Stimulated activated CD4-positive, alpha-beta T cell treated with anti-CD3 and anti-CD28 coated beads, Interleukin-1b, Interleukin-23, amount 100 ng/mL, for 48 hours (primary cell): ENCODE data around the gene NR4A3.

Source experiments
- DNase-seq: peaks from one replicate; pipeline ENCODE4 v3.0.0-alpha.2; 2020

NR4A3 gene

GRCh38 chr9:99816392-99816791 is 5.3 kb upstream of the NR4A3 start:
- DNase-seq = no peak

- DNase-seq = no peak
These were observed 3.2 kb upstream of the NR4A3 start for GRCh38 chr9:99818500-99818899.

GRCh38 chr9:99819123-99819855 is 2.4 kb upstream of the NR4A3 start:
- DNase-seq = peak; percentile 95

DNA sequence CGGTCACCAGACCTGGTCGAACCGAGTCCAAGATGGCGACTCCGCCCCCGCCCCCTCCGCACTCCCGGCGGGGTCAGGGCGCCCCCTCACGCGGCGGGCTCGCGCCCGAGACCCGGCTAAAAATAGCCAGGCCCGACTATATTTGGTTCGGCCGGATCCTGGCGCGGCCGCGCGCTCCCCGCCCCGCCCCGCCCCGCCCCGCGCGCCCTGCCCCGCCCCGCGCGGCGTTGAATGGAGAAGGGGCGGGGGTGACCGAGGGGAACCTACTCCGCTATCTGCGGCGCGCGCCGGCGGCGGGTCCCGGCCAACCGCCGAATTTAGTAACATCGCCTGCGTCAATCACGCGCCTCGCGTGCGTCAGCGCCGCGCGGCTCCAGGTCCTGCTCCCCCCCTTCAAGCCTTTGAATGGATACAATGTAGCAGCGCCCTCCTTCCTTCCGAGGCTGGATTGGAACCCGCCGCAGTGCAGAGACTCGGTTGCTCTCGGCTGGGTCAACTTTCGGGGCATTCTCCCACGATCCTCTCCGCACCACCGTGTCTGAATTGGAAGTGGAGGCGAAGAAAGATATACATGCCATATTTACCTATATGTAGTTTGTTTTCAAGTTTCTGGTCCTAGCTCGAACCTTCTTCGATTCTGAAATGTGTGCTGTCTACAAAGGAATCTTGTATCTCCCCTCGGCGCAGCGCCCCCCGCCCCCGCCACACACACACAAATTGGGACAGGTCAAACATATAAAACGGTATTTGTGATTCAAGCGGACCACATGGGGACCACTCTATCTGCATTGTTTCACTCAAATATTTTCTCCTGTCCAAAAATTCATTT is 1.6 kb upstream of the NR4A3 start:
- peak; percentile 90 for DNase-seq

DNA sequence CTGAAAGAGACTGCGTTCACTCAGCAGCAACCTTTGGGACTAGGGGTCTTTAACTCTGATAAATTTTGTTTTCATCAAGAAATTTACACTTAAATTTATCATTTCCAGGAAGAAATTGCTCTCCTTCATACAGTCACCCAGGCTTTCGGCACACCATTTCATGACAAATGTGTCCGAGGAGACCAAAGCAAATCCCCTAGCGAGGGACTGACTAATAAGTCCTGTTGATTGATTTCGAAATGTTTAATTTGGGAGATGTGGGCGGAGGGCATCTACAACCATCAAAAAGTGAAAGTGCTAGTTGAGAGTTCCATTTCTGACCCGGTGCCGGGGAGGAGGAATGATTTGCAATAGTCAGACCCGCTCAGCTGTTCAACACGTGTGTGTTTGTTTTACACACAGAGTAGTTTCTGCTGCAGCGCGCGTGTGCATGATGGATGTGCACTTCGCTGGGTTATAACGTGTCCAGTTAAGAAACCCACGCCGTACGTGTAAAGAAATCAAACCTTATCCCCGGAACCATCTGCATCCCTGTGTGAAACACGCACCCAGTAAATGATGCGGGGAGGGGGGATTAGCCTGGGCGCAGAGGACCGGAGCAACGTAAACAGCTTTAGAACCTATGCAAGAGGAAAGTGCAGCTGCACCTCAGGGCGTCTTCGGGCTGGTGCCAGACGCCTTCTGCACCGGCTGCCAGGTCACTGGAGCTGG is 845 bp upstream of the NR4A3 start:
- DNase-seq = peak; percentile 70

GRCh38 chr9:99822109-99822805 is 572 bp downstream of the NR4A3 start:
- peak; percentile 51 for DNase-seq

DNA sequence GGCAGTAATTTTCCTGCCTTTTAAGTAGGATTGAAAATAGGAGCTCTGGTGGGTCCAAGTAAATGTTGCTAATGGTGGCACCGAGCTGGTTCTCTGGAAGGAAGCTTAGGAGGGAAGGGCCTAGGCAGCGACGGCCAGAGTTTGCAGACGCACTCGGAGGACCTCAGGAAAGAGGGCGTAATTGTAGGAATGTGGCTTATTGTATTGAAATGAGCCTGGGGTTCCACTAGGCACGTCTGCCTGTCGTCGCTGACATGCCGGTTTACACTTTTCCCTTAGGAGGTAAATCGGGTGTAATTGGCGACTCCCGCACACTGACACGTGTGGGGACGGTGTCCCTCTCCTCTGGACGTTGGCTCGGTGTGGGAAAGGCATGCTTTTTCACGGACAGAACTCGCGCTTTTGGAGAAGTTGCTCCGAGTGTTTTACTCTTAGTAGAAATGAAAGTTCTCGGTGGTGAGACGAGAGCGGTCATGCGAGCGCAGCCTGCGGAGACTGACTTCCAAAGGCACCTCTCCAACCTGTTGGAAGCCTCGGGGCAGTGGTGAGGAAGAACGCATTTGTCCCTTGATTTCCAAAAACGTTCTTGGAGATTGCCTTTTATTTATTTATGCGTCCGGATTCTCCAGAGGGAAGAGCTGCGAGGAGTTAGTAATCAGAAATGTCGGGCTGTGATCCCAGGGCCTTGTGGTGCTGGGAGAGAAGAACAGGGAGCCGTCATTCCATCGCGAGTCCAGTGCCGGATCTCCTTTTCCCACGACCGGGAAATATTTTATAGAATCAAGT is 1.3 kb downstream of the NR4A3 start:
- no peak for DNase-seq

DNA sequence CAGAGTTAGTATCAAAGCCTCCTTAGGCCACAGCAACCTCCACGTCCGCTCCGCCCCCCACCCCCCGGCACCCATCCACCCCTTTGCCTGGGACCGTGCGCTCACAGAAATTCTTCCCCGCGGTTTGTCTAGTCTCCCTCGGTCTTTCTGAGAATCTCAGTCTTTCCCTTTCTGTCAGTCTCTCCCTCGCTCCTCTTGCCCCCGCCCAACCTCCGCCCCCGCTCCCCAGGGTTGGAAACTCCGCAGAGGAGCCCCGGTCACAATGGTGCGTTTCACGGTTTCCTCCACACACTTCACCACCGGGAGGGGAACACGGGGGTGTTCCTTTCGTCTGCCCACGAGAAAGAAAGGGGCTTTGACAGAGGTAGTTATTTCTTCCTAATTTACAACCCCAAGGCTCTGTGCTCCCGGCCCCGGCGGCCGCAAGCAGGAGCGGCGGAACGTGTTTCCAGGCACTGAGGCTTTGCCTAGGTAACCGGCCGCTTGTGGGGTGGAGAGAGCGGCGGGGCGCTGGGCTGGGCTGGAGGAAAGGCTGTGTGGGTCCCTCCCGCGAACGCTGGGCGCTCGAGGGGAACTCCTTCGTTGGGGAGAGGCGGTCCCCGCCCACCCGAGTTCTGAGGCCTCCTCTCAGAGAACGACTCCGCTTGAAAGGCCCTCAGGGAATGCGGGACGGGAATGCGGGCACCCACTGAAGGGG is 2.1 kb downstream of the NR4A3 start:
- DNase-seq = peak; percentile 71

GRCh38 chr9:99824378-99825171 is 2.9 kb downstream of the NR4A3 start:
- DNase-seq = peak; percentile 75

- no peak for DNase-seq
These were observed 3.7 kb downstream of the NR4A3 start for GRCh38 chr9:99825172-99826046.

- no peak for DNase-seq
These were observed 4.9 kb downstream of the NR4A3 start for GRCh38 chr9:99826579-99826978.

DNA sequence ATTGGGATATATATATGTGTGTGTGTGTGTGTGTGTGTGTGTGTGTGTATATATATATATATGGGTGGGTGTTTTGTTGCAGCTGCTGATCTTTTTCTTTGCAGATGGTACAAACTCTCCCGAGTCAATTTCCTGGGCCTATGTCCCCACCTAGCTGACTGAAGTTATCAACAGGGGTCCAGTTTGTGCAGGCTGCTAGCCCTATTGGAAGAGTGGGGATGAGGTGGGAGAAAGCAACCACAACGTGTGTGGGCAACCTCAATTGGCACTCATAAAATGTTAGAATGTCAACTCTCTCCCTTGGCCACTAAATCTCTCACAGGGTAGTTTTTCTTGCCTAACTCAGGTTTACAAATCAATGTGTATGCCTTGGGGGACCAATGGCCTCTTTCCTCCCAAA is 5.6 kb downstream of the NR4A3 start:
- no peak for DNase-seq

DNA sequence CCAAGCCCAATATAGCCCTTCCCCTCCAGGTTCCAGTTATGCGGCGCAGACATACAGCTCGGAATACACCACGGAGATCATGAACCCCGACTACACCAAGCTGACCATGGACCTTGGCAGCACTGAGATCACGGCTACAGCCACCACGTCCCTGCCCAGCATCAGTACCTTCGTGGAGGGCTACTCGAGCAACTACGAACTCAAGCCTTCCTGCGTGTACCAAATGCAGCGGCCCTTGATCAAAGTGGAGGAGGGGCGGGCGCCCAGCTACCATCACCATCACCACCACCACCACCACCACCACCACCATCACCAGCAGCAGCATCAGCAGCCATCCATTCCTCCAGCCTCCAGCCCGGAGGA is 6.3 kb downstream of the NR4A3 start:
- DNase-seq = no peak

DNA sequence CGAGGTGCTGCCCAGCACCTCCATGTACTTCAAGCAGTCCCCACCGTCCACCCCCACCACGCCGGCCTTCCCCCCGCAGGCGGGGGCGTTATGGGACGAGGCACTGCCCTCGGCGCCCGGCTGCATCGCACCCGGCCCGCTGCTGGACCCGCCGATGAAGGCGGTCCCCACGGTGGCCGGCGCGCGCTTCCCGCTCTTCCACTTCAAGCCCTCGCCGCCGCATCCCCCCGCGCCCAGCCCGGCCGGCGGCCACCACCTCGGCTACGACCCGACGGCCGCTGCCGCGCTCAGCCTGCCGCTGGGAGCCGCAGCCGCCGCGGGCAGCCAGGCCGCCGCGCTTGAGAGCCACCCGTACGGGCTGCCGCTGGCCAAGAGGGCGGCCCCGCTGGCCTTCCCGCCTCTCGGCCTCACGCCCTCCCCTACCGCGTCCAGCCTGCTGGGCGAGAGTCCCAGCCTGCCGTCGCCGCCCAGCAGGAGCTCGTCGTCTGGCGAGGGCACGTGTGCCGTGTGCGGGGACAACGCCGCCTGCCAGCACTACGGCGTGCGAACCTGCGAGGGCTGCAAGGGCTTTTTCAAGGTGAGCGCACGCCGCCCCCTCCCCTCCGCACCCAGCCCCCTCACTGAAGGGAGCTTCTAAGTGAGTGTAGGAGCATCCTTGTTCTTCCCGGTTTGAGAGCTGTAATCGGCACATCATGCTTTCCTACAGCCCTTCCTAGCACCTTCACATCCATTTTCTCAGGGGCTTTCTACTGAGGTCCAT is 6.9 kb downstream of the NR4A3 start:
- DNase-seq = no peak

DNA sequence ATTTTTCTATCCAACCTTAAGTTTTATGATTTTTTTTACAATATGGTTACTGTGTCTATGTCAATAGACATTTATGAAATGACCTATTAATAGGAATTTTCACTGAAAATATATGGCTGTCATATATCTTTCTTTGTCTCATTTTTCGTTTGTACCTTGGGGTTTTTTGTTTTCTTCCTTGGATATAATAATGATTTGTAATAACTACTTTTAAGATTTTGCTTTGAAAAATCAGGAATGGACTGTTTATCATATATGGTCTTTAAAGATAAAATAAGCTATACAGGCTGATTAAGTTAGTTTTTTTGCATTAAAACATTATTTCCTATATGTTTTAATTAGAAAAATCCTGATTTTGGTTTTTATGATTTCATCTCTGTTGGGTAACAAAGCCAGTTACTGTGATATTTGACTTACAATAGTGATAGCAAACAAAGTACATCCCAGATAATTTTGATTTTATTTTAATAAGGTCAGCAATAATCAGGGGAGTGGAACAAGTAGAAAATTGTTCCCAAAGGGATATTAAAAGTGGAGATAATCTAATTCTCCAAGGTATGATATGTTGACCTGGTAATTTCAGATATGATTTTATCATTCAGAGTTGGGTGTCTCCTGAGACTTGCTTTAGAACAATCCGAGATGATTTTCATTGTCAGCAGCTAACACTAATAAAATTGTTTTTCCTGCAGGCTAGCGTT is 10.3 kb downstream of the NR4A3 start:
- DNase-seq = no peak

- DNase-seq = no peak
These were observed 10.8 kb downstream of the NR4A3 start for GRCh38 chr9:99832558-99832864.

- DNase-seq = no peak
These were observed 12.1 kb downstream of the NR4A3 start for GRCh38 chr9:99833735-99834134.

- DNase-seq = no peak
These were observed 12.8 kb downstream of the NR4A3 start for GRCh38 chr9:99834474-99834873.

- DNase-seq = no peak
These were observed 13.5 kb downstream of the NR4A3 start for GRCh38 chr9:99835142-99835541.
